Measurements from ENCODE around the gene HOXD1.

Gene HOXD1

GRCh38 chr2:176187899-176188773, at the start of gene HOXD1:
HOXD1 (plus strand) TSS chr2:176188668; CDS start chr2:176188802, 134 bp downstream.
- DNase-seq = peak; percentile 60

- no peak for DNase-seq
Measured at GRCh38 chr2:176138923-176139660, 49.4 kb upstream of the HOXD1 start.

- no peak for DNase-seq
Measured at GRCh38 chr2:176139661-176140512, 48.6 kb upstream of the HOXD1 start.

GRCh38 chr2:176140513-176141317, 47.8 kb upstream of the HOXD1 start:
- DNase-seq = peak; percentile 78

GRCh38 chr2:176142281-176142680, 46.2 kb upstream of the HOXD1 start:
- DNase-seq = no peak

- DNase-seq = no peak
Measured at GRCh38 chr2:176145085-176145969, 43.1 kb upstream of the HOXD1 start.

- DNase-seq = no peak
Measured at GRCh38 chr2:176146101-176146500, 42.4 kb upstream of the HOXD1 start.

- no peak for DNase-seq
Measured at GRCh38 chr2:176146645-176147044, 41.8 kb upstream of the HOXD1 start.

GRCh38 chr2:176147210-176147799, 41.2 kb upstream of the HOXD1 start:
- no peak for DNase-seq

- no peak for DNase-seq
Measured at GRCh38 chr2:176147800-176148496, 40.5 kb upstream of the HOXD1 start.

GRCh38 chr2:176148751-176149421, 39.6 kb upstream of the HOXD1 start:
- no peak for DNase-seq

- no peak for DNase-seq
Measured at GRCh38 chr2:176149481-176149938, 39.0 kb upstream of the HOXD1 start.

- no peak for DNase-seq
Measured at GRCh38 chr2:176149939-176150583, 38.4 kb upstream of the HOXD1 start.

- DNase-seq = no peak
Measured at GRCh38 chr2:176150584-176151441, 37.7 kb upstream of the HOXD1 start.

GRCh38 chr2:176151442-176152287, 36.8 kb upstream of the HOXD1 start, which contains the start of gene HOXD4:
HOXD4 (plus strand) TSS chr2:176151550; CDS start chr2:176151634, 84 bp downstream.
- no peak for DNase-seq

- DNase-seq = no peak
Measured at GRCh38 chr2:176152350-176153181, 35.9 kb upstream of the HOXD1 start.
